NCI-H1436 treated with DMSO at 0.1 percent for 48 hours (cell line): Measurements from ENCODE around the gene KCNK16.
"Not testable (repeated sequence)": the region's sequence is repeated elsewhere in the genome, so short reads cannot be mapped to it uniquely, and the experiment has no call there.

Source experiments
- DNase-seq: peaks from one replicate; lab custom pipeline; 2025; lab: John Stamatoyannopoulos, UW

Gene KCNK16

DNA sequence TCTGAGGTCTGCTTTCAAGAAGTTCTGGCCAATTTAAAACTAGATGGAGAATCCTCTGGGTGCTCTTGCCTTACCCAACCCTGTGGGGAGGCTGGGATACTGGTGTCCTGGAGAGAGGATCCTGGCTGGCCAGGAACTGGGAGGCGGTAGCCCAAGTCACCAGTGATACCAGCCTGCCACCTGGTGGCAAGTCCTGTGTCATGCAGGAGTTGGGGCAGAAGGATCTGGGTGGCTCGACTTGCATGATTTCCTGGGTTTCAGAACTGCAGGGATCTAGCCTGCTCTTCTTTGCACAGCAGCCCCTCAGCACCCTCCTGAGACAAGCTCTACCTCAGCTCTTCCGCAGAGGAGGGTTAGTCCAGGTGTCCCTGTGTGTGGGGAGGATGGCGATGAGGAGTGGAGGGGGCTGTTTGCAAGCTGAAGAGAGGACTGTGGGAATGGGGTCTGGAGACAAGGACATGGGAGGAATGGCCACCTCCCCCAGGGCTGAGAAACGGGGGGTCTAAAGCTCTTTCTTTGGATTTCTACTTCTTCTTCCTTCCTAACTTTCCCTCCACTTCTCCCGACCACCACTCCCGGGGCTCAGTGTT lies 12.5 kb downstream of the KCNK16 start:
- no peak for DNase-seq

DNA sequence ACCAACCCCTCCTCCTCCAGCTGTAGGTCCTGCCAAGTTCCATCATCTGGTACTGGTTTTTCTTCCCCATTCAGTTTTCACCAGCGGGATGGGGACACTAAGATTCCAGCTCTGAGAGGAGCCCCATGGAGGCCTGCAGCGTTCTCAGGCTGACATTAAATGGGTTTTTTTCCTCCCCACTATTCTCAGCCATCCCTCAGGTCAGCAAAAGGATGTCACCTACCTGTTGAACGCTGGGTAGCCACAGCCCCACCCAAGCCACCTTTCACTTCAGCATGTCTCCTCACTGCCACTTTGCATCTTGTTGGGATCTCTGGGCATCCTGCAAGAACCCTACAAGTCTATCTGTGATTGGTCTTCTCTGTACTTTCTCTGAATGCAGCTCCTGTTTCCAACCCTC lies 15.0 kb downstream of the KCNK16 start:
- DNase-seq: no peak

- no peak for DNase-seq
These were observed 17.6 kb downstream of the KCNK16 start for GRCh38 chr6:39304951-39305350.

DNA sequence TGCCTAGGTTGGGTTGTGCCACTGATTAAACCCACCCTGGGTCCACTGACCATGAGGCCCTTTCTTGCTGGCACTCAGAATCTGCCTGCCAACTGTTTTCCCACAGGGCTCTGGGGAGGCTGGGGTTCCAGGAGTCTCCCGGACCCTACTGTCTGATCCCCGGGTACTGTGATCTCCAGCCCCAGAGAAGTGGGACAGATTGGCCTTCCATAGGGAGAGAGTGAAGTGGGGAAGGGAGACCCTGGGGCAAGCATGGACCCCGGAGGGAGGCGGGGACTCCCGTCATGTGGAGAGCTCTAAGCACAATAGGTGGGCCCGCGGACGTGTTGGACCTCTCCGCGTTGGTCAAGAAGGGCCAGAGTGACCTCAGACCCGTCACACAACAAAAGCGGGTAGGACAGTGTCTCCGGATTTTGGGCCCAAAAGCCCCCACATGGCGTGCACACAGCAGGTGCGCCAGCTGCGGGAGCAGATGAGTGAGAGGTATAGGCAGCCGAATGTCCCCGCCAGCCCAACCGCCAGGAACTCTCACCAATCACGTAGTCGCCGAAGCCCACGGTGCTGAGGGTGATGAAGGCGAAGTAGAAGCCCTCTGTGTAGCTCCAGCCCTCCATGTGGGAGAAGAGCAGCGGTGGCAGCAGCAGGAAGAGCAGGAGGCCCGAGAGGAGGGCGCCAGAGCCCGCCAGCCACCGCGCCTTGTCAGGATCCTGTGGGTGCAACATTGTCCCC lies 18.9 kb downstream of the KCNK16 start:
- no peak for DNase-seq

- peak; percentile 33 for DNase-seq
These were observed 19.7 kb downstream of the KCNK16 start for GRCh38 chr6:39302669-39303424.

DNA sequence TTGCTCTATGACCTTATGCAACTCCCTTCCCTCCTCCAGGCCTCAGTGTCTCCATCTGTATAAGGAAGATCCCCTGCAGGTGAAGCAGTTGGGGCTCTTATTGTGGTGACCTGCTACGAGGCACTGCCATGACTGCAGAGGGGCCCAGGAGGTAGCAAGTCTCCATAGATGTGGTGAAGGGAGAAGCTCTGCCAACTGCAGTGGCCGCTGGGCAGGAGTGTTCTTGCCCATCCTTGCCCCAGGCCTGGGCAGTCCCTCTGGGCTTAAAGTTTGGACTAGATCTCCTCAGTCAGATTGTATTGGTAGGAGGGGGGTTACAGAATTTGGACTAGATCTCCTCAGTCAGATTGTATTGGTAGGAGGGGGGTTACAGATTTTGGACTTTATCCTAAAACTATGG lies 20.5 kb downstream of the KCNK16 start:
- no peak for DNase-seq

DNA sequence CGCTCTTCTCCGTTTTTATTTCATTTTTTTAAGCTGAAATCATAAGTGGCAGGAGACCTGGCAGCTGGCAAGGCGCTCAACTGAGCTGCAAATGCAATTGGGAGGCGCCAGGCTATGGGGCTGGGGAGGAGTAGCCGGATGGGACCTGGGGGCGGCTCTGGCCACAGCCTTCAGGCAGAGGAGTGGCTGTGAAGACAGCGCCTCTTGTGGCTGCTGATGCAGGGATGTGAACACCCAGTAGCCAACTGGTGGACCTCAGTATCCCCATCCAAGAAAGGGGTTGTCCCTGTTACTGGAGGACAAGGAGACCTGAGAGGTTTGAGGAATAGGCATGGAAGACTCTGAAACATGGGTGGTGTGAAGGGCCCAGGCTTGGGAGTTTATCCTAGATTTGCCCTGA lies 20.9 kb downstream of the KCNK16 start:
- no peak for DNase-seq

DNA sequence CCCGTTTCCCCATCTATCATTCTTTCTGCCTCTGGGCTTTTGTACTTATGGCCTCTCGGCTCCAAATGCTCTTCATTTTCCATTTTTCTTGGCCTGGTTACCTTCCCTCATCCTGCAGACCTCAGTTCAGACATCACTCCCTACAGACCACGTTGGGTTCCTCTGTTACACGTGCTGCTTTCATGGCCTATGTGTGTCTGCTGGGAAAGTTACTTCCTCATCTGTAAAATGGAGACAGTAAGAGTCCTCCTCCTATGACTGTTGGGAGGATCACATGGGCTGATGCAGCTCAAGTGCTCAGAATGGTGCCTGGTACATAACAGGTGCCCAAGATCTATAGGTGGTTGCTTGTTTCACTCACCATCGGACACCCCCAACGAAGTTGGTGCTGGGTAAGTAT lies 21.8 kb downstream of the KCNK16 start:
- DNase-seq: no peak

DNA sequence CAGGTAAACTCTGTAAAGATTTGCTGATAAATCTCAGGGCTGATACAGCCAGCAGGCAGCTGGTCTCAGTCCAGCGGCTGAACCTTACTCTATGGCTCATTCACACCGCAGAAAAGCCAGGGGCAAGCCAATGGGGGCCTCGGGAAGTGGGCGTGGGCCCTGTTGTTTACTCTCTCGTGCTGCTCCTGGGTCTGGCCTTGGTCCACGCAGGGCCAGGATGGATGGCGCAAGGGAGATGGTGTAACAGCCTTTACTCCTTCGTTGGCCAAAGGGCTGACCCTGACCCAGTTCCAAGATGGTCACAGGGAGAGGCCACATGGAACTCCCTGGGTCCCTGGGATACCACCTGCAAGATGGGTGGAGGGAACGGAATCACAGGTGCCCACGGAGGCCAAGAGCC lies 24.4 kb downstream of the KCNK16 start:
- DNase-seq: no peak

GRCh38 chr6:39296745-39297640 lies 25.5 kb downstream of the KCNK16 start:
- DNase-seq: no peak

DNA sequence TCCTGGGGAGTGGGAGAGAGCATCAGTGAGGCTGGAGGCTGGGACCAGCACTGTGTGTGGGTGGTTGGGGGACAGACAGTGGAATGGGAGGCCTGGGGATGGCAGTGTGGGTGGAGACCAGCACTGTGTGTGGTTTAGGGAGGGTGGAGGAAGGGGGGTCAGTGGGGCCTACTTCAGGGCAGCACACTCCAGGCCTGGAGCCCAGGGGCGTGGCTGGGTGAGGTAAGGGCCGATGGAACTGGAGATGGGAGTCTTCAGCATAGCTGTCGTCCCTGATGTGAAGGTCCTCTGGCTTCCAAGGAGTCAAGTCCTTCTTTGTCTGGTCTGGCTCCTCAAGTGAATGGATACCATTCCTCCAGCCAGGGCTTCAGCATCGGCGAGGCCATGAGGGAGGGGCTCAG lies 26.9 kb downstream of the KCNK16 start:
- DNase-seq: no peak

DNA sequence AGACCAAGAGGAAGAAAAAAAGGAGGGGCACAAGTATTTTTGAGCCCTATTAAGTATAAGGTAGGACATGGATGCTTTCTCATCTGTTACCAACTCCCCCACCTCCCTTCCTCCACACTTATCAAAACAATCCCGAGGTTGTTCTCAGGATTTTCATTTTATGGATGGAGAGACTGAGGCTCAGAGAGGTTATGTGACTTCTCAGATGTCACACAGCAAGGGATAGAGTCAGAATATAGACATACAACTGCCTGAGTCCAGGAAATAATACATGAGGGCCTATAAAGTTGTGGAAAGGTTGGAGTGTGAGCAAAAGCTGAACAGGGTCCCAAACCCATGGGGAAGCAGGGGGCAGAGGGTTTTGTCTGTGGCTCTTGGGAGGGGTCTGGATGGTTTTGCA lies 27.6 kb downstream of the KCNK16 start:
- DNase-seq: no peak

DNA sequence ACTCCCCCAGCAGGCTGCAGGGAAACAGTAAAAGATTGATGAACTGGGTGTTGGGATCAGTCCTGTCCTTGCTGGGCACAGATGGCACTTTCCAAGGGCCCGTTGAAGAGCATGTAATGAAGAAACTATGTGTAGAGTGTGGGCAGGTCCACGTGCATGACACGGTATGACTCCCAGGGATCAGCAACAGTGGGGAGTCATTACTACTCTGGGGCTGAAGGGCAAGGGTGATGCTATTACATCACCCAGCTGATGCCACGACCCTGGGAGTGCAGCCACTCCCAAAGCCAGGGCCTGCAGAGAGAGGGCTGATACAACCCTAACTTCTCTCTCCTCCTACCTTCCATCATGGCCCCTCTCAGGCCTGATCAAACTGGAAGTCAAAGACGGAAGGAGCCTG lies 28.4 kb downstream of the KCNK16 start:
- no peak for DNase-seq

DNA sequence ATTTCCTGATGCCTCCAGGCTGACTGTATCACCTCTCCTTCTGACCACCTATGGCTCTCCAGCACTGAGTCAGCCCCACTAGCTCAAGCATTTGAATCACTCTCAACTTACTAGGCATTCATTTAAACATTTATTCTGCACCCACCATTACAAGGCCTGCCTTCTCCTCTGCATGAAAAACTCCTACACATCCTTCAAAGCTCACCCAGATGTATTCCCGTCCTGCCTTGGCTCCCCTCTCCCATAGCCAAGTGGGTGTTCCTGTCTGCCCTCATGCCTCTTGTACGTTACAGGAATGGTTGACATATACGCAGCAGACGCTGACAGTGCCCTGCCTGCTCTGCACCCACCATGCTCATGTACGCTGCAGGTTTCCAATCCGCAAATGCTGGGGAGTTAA lies 29.9 kb downstream of the KCNK16 start:
- no peak for DNase-seq

GRCh38 chr6:39289490-39289889 lies 33.0 kb downstream of the KCNK16 start:
- DNase-seq: no peak

- no peak for DNase-seq
These were observed 34.9 kb downstream of the KCNK16 start for GRCh38 chr6:39287601-39288000.

DNA sequence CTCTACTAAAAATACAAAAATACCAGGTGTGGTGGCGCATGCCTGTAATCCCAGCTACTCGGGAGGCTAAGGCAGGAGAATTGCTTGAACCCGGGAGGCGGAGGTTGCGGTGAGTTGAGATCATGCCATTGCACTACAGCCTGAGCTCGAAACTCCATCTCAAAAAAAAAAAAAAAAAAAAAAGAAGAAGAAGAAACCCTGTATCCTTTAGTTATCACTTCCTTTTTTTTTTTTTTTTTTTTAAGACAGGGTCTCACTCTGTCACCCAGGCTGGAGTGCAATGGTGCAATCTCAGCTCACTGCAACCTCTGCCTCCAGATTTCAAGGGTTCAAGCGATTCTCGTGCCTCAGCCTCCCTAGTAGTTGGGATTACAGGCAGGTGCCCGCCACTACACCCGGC lies 35.9 kb downstream of the KCNK16 start:
- DNase-seq: not testable (repeated sequence)

GRCh38 chr6:39282774-39283173 lies 39.7 kb downstream of the KCNK16 start:
- DNase-seq: no peak

DNA sequence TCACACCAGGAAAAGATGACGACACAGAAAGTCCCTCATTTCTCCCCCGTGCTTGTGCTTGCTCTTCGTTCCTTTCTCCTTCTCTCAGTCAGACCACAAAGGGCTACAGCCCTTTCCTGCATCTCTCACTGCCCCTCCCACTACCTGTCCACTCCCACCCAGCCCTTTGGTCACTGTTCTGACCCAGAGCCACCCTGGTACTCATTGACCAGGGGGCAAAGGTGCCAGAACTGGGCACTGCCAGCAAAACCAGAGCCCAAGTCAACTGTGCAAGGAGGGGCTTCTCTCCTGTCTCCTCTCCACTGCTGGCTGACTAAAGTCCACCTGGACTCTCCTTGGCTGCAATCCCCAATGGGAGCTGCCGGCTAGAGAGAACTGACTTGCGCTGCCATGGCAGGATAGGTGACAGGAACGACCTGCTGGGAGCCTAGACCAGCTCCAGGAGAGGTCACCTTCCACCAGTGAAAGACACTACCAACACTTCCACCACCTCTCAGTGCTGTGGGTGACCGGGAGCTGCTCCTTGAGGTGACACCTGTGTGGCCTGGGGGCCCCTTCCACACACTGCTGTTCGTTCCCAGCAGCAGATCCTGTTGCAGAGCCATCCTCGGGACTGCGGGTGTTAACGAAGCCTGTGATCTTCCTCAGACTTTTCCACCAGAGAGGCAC lies 41.1 kb downstream of the KCNK16 start:
- no peak for DNase-seq

DNA sequence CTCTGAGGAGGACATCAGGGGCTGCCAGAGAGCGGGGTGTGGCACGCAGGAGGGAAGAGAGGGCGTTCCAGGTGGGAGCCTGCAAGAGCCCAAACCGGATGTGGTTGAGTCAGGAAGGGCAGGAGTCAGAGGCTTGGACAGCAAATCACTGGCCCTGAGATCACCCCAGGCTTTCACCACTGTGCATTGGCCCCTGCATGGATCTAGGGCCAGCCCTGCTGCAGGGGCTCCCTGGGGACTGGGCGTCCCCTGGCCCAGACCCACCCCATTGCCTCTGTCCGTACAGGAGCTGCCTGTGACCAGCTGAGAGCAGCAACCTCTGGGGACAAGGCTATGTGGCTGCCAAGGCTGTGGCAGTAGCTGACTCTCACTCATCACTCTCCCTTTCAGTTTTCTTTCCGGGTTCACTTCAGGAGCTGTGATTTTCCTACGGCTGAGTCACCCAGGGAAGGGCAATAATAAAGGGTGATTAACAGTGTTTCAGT lies 42.2 kb downstream of the KCNK16 start:
- DNase-seq: no peak

- DNase-seq: no peak
These were observed 43.0 kb downstream of the KCNK16 start for GRCh38 chr6:39279539-39279938.
